ENCODE results near the gene KASH5. TPM values are rescaled to one million over a fixed set of nuclear protein-coding genes. Genes with fewer than 3 reads are reported as not detected.
A peak's percentile ranks its signal among the peaks of the same experiment; 100 is the strongest.

Gene KASH5
- total and polyA plus RNA-seq, 4 donors, result not detected

DNA sequence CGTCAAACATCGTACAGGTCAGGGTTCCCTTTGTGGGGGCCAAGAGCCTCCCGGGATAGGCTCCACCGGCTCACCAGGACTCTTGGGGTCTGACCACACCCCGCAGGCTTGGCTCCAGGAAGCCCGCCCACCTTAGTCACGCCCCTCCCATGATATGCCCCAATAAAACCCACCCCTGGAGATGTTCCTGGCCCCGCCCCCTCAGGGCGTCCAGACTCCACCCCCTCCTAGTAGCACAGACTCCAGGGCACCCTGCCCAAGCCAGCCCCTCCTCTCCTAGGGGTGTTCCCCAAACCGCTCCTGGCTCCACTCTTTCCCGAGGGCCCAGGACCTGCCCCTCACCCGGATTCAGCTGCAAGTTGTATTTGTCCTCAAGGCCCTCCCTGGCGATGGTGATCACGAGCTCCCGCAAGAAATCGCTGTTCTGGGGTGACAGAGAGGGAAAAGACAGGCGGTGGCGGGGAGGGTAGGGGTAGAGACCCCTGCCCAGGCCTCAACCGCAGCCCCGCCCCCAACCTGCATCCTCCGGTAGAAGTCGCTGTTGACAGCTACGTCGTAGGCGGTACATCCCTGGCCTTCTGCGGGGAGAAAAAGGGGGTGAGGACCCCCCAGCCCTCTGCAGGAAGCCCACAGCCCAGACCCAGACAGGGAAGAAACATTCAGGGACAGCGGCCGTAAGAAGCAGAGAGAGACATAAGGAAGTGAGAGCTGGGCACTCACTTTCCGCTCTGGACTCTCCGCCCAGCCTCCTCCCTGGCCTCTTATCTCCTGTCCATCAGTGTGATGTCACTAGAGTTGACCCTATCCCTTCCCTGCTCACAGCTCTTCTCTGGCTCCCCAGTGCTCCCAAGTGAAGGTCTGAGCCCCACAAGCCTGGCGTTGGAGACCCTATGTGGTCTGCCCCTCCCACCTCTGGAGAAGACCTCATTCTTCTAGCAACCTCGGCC, 59.7 kb downstream of the KASH5 start:
- Histone ChIP-seq H3K27ac (ENCODE audit: low read depth in 1 of 2, low read length in 2 of 2) (no peak overlapping the region), H3K9me3 (ENCODE audit: control insufficient read depth in 4 of 4, low read length in 3 of 4) (no peaks in the 10 kb centered on the region), H3K4me3 (ENCODE audit: low read depth in 1 of 3, low read length in 3 of 3) (no peak overlapping the region), H3K27me3 (ENCODE audit: control insufficient read depth in 4 of 4, insufficient read depth in 4 of 4, low read length in 3 of 4) (no peaks in the 10 kb centered on the region), H3K9ac (ENCODE audit: low read depth in 1 of 2, low read length in 2 of 2) (no peak overlapping the region), H3K36me3 (ENCODE audit: control insufficient read depth in 4 of 4, insufficient read depth in 3 of 4, low read depth in 1 of 4, low read length in 3 of 4) (peaks cover 0 to 11% (median 7%) of the 10 kb centered on the region in 4 donors), H3K4me1 (ENCODE audit: control insufficient read depth in 4 of 4, insufficient read depth in 4 of 4, low read length in 3 of 4) (peaks cover 0 to 16% (median 8%) of the 10 kb centered on the region in 4 donors)
- TF ChIP-seq, protein P1, sequence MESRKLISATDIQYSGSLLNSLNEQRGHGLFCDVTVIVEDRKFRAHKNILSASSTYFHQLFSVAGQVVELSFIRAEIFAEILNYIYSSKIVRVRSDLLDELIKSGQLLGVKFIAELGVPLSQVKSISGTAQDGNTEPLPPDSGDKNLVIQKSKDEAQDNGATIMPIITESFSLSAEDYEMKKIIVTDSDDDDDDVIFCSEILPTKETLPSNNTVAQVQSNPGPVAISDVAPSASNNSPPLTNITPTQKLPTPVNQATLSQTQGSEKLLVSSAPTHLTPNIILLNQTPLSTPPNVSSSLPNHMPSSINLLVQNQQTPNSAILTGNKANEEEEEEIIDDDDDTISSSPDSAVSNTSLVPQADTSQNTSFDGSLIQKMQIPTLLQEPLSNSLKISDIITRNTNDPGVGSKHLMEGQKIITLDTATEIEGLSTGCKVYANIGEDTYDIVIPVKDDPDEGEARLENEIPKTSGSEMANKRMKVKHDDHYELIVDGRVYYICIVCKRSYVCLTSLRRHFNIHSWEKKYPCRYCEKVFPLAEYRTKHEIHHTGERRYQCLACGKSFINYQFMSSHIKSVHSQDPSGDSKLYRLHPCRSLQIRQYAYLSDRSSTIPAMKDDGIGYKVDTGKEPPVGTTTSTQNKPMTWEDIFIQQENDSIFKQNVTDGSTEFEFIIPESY (IDR thresholded peaks at IDR 0.05), result no peak
- TF ChIP-seq GABPA (IDR thresholded peaks at IDR 0.05 in 1 of 2, conservative IDR thresholded peaks at IDR 0.05 in 1 of 2) (no peak), RAD21 (IDR thresholded peaks at IDR 0.05) (no peak), FOXA2 (IDR thresholded peaks at IDR 0.05) (no peak), JUND (IDR thresholded peaks at IDR 0.05) (no peak)
- WGBS, result 89% methylated on average over 32 of the region's 32 CpGs
- DNase-seq (ENCODE audit: low spot score), result peak; percentile 61

- Histone ChIP-seq H3K27me3 (ENCODE audit: control insufficient read depth in 4 of 4, insufficient read depth in 4 of 4, low read length in 3 of 4) (no peaks in the 10 kb centered on the region), H3K4me1 (ENCODE audit: control insufficient read depth in 4 of 4, insufficient read depth in 4 of 4, low read length in 3 of 4) (peaks cover 0 to 16% (median 8%) of the 10 kb centered on the region in 4 donors), H3K9me3 (ENCODE audit: control insufficient read depth in 4 of 4, low read length in 3 of 4) (no peaks in the 10 kb centered on the region), H3K4me3 (ENCODE audit: low read depth in 1 of 3, low read length in 3 of 3) (no peak overlapping the region), H3K9ac (ENCODE audit: low read depth in 1 of 2, low read length in 2 of 2) (no peak overlapping the region), H3K27ac (ENCODE audit: low read depth in 1 of 2, low read length in 2 of 2) (no peak overlapping the region), H3K36me3 (ENCODE audit: control insufficient read depth in 4 of 4, insufficient read depth in 3 of 4, low read depth in 1 of 4, low read length in 3 of 4) (peaks cover 0 to 11% (median 7%) of the 10 kb centered on the region in 4 donors)
- WGBS, result 96% methylated on average over 6 of the region's 6 CpGs
- TF ChIP-seq HNF4A (conservative IDR thresholded peaks at IDR 0.05) (no peak), YY1 (IDR thresholded peaks at IDR 0.05) (no peak)
- TF ChIP-seq, protein P1 (IDR thresholded peaks at IDR 0.05), result no peak
- DNase-seq (ENCODE audit: low spot score), result no peak
Measured at GRCh38 chr19:49448432-49448786, 60.4 kb downstream of the KASH5 start.

DNA sequence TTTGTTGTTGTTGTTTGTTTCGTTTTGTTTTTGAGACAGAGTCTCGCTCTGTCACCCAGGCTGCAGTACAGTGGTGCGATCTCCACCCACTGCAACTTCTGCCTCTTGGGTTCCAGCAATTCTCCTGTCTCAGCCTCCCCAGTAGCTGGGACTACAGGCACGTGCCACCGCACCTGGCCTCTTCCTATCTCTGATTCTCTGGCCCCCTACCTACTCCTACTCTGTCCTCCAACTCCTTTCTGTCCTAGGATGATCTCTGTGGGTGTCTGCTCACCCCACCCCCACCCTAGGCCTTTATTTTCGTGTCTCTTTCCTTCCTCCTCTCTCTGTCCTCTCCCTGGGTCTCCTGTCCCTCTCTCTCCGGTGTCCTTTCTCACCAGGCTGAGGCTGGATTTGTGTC, 62.4 kb downstream of the KASH5 start:
- Histone ChIP-seq H3K4me3 (ENCODE audit: low read depth in 1 of 3, low read length in 3 of 3) (no peak overlapping the region), H3K36me3 (ENCODE audit: control insufficient read depth in 4 of 4, insufficient read depth in 3 of 4, low read depth in 1 of 4, low read length in 3 of 4) (peaks cover 0 to 11% (median 7%) of the 10 kb centered on the region in 4 donors), H3K9me3 (ENCODE audit: control insufficient read depth in 4 of 4, low read length in 3 of 4) (no peaks in the 10 kb centered on the region), H3K4me1 (ENCODE audit: control insufficient read depth in 4 of 4, insufficient read depth in 4 of 4, low read length in 3 of 4) (peaks cover 0 to 22% (median 10%) of the 10 kb centered on the region in 4 donors), H3K9ac (ENCODE audit: low read depth in 1 of 2, low read length in 2 of 2) (peak overlapping the region in 1 of 2 donors; percentile 48), H3K27ac (ENCODE audit: low read depth in 1 of 2, low read length in 2 of 2) (no peak overlapping the region), H3K27me3 (ENCODE audit: control insufficient read depth in 4 of 4, insufficient read depth in 4 of 4, low read length in 3 of 4) (no peaks in the 10 kb centered on the region)
- 87% methylated on average over 7 of the region's 7 CpGs for WGBS
- DNase-seq (ENCODE audit: low spot score), result no peak
- TF ChIP-seq, protein P2, sequence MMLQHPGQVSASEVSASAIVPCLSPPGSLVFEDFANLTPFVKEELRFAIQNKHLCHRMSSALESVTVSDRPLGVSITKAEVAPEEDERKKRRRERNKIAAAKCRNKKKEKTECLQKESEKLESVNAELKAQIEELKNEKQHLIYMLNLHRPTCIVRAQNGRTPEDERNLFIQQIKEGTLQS (IDR thresholded peaks at IDR 0.05), result no peak
- TF ChIP-seq, protein P3, sequence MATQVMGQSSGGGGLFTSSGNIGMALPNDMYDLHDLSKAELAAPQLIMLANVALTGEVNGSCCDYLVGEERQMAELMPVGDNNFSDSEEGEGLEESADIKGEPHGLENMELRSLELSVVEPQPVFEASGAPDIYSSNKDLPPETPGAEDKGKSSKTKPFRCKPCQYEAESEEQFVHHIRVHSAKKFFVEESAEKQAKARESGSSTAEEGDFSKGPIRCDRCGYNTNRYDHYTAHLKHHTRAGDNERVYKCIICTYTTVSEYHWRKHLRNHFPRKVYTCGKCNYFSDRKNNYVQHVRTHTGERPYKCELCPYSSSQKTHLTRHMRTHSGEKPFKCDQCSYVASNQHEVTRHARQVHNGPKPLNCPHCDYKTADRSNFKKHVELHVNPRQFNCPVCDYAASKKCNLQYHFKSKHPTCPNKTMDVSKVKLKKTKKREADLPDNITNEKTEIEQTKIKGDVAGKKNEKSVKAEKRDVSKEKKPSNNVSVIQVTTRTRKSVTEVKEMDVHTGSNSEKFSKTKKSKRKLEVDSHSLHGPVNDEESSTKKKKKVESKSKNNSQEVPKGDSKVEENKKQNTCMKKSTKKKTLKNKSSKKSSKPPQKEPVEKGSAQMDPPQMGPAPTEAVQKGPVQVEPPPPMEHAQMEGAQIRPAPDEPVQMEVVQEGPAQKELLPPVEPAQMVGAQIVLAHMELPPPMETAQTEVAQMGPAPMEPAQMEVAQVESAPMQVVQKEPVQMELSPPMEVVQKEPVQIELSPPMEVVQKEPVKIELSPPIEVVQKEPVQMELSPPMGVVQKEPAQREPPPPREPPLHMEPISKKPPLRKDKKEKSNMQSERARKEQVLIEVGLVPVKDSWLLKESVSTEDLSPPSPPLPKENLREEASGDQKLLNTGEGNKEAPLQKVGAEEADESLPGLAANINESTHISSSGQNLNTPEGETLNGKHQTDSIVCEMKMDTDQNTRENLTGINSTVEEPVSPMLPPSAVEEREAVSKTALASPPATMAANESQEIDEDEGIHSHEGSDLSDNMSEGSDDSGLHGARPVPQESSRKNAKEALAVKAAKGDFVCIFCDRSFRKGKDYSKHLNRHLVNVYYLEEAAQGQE (IDR thresholded peaks at IDR 0.05), result no peak
- TF ChIP-seq YY1 (IDR thresholded peaks at IDR 0.05) (no peak), CTCF (IDR thresholded peaks at IDR 0.05; ENCODE audit: low read depth, low read length, missing input control) (no peak), HNF4G (IDR thresholded peaks at IDR 0.05) (no peak), HNF4A (conservative IDR thresholded peaks at IDR 0.05) (no peak), RAD21 (IDR thresholded peaks at IDR 0.05) (no peak), TAF1 (conservative IDR thresholded peaks at IDR 0.05) (no peak), SP1 (IDR thresholded peaks at IDR 0.05) (no peak)
- TF ChIP-seq, protein P1 (IDR thresholded peaks at IDR 0.05), result no peak
